Thoracic aorta (tissue), 2 donors: ENCODE measurements around the gene NAA80. TPM values are rescaled to one million over a fixed set of nuclear protein-coding genes. Genes with fewer than 3 reads are reported as not detected.

Experiments used
- ATAC-seq: fragments of 150-250 bp; one replicate; pipeline ENCODE4 v1.8.0; 2017; ENCODE audit warnings: low read depth; ENCODE audit not compliant: insufficient number of reproducible peaks, low FRiP score
- DNase-seq: peaks from one replicate; pipeline ENCODE4 v3.0.0-alpha.2; 2020; ENCODE audit warnings: low spot score
- H3K27ac ChIP-seq, 2 donors: fragments of 200-600 bp; sonication (generic); 1 replicate in 1 of 2; 2 replicates in 1 of 2; pipeline ENCODE4 v1.5.1; 2016; ENCODE audit warnings: mild to moderate bottlenecking in 2 of 2, moderate library complexity in 2 of 2
- H3K27me3 ChIP-seq: fragments of 200-600 bp; sonication (generic); replicated peaks from 2 replicates; pipeline ENCODE4 v1.6.0; 2016; ENCODE audit warnings: mild to moderate bottlenecking; ENCODE audit not compliant: insufficient read depth
- H3K36me3 ChIP-seq: fragments of 200-600 bp; sonication (generic); one replicate; pipeline ENCODE4 v1.5.1; 2016
- H3K4me1 ChIP-seq, 2 donors: fragments of 200-600 bp; sonication (generic); 1 replicate in 1 of 2; 2 replicates in 1 of 2; pipeline versions ENCODE4 v1.5.1 to v1.6.0; 2016; ENCODE audit warnings: low read depth in 2 of 2, mild to moderate bottlenecking in 1 of 2; ENCODE audit not compliant: control insufficient read depth in 1 of 2
- H3K4me3 ChIP-seq: fragments of 200-600 bp; sonication (generic); 2 replicates; pipeline ENCODE4 v1.5.1; 2016; ENCODE audit warnings: mild to moderate bottlenecking
- H3K9me3 ChIP-seq: fragments of 200-600 bp; sonication (generic); 2 replicates; pipeline ENCODE4 v1.5.1; 2016
- CTCF ChIP-seq: fragments of 200-600 bp; sonication (generic); IDR thresholded peaks from one replicate; pipeline ENCODE4 v1.5.1; 2019; ENCODE audit warnings: antibody characterized with exemption
- total RNA-seq, 2 donors: library from RNA; depleted of rRNA; stranded (reverse); fragments of >200 nt; gene quantifications; one replicate each; pipeline versions ENCODE4 v1.1.0 to v1.2.3, GENCODE V29; 2016

The NAA80 gene
- total RNA-seq, 2 donors from 2014 or later: 8.3 to 8.7 TPM

GRCh38 chr3:50323614-50324199, 24.5 kb upstream of the NAA80 start:
- Histone ChIP-seq H3K27me3 (no peaks in the 10 kb centered on the region), H3K4me1 (peaks cover 29 to 50% of the 10 kb centered on the region in 2 donors), H3K4me3 (no peak overlapping the region), H3K27ac (peak overlapping the region; percentile 8 to 91), H3K9me3 (no peaks in the 10 kb centered on the region), H3K36me3 (peaks cover 7% of the 10 kb centered on the region)
- DNase-seq: no peak
- no peak for ATAC-seq
- no peak for TF ChIP-seq CTCF

GRCh38 chr3:50323092-50323600, 23.9 kb upstream of the NAA80 start:
- Histone ChIP-seq H3K4me1 (peaks cover 27 to 51% of the 10 kb centered on the region in 2 donors), H3K4me3 (peak overlapping the region; percentile 73), H3K27ac (peak overlapping the region; percentile 8 to 91), H3K27me3 (no peaks in the 10 kb centered on the region), H3K9me3 (no peaks in the 10 kb centered on the region), H3K36me3 (peaks cover 8% of the 10 kb centered on the region)
- ATAC-seq: no peak
- no peak for DNase-seq
- TF ChIP-seq CTCF: no peak

- no peak for TF ChIP-seq CTCF
- peak within 1 kb of the TSS; percentile 91 to 97 for H3K27ac ChIP-seq
- no peaks in the 10 kb centered on the region for H3K27me3 ChIP-seq
- H3K9me3 ChIP-seq: no peaks in the 10 kb centered on the region
- ATAC-seq: no peak
- no peak for DNase-seq
- H3K36me3 ChIP-seq: peaks cover 10% of the 10 kb centered on the region
- H3K4me3 ChIP-seq: peak within 1 kb of the TSS; percentile 73
- H3K4me1 ChIP-seq: peaks cover 33 to 55% of the 10 kb centered on the region in 2 donors
These were observed 23.3 kb upstream of the NAA80 start, which contains the start of gene HYAL2 for GRCh38 chr3:50322386-50323091. Gene HYAL2, minus strand, starts transcription at chr3:50322745. Its CDS starts 2,256 bp downstream, at chr3:50320489.

GRCh38 chr3:50322115-50322385, 22.8 kb upstream of the NAA80 start:
- peak overlapping the region; percentile 73 for H3K4me3 ChIP-seq
- H3K4me1 ChIP-seq: peaks cover 29 to 50% of the 10 kb centered on the region in 2 donors
- peaks cover 10% of the 10 kb centered on the region for H3K36me3 ChIP-seq
- H3K9me3 ChIP-seq: no peaks in the 10 kb centered on the region
- DNase-seq: no peak
- H3K27me3 ChIP-seq: no peaks in the 10 kb centered on the region
- ATAC-seq: no peak
- peak overlapping the region; percentile 91 to 97 for H3K27ac ChIP-seq
- no peak for TF ChIP-seq CTCF

GRCh38 chr3:50321336-50322114, 22.3 kb upstream of the NAA80 start:
- TF ChIP-seq CTCF: peak; percentile 42

More at GRCh38 chr3:50321336-50322114, 22.3 kb upstream of the NAA80 start:
- Histone ChIP-seq H3K27me3 (no peaks in the 10 kb centered on the region), H3K27ac (peak overlapping the region; percentile 91 to 97), H3K4me3 (peak overlapping the region; percentile 73), H3K4me1 (peaks cover 26 to 44% of the 10 kb centered on the region in 2 donors), H3K36me3 (peaks cover 10% of the 10 kb centered on the region), H3K9me3 (no peaks in the 10 kb centered on the region)
- no peak for DNase-seq
- peak; percentile 71 for ATAC-seq
